HEK293T (cell line): Measurements from ENCODE around the gene KCNJ10.

Source experiments
- ARNT ChIP-seq: fragments of 450-650 bp; IDR thresholded peaks from 2 replicates; pipeline ENCODE4 v1.6.1; 2017; ENCODE audit warnings: mild to moderate bottlenecking
- CTBP1 ChIP-seq: fragments of 450-650 bp; IDR thresholded peaks from 2 replicates; pipeline ENCODE4 v1.6.1; 2016; ENCODE audit warnings: borderline replicate concordance
- ELF4 ChIP-seq: fragments of 450-650 bp; IDR thresholded peaks from 2 replicates; pipeline ENCODE4 v1.6.1; 2017; ENCODE audit warnings: antibody characterized with exemption
- FOXK2 ChIP-seq: fragments of 450-650 bp; IDR thresholded peaks from 2 replicates; pipeline ENCODE4 v1.6.1; 2016; ENCODE audit warnings: mild to moderate bottlenecking
- PKNOX1 ChIP-seq: fragments of 450-650 bp; IDR thresholded peaks from 2 replicates; pipeline ENCODE4 v1.6.1; 2016
- SUZ12 ChIP-seq: fragments of 450-650 bp; IDR thresholded peaks from 2 replicates; pipeline ENCODE4 v1.6.1; 2016; ENCODE audit warnings: mild to moderate bottlenecking

GRCh38 chr1:160063176-160063575 lies 6.8 kb downstream of the KCNJ10 start:
- no peak for TF ChIP-seq ELF4
- no peak for TF ChIP-seq CTBP1
- no peak for TF ChIP-seq SUZ12
- TF ChIP-seq PKNOX1: no peak
- TF ChIP-seq ARNT: no peak
- no peak for TF ChIP-seq FOXK2
